Chondrocyte (in vitro differentiated cells): ENCODE results near the gene KRTCAP2. TPM values are rescaled to one million over a fixed set of nuclear protein-coding genes. Genes with fewer than 3 reads are reported as not detected.

ENCODE experiments used
- DNase-seq: peaks from one replicate; pipeline ENCODE4 v3.0.0; 2021; ENCODE audit warnings: mixed read lengths, low spot score
- H3K27ac Mint-ChIP-seq: one replicate; pipeline ENCODE4 v1.8.0; 2021; ENCODE audit warnings: mild to moderate bottlenecking, moderate library complexity, mixed read lengths; ENCODE audit not compliant: unreplicated experiment
- H3K27me3 Mint-ChIP-seq: 2 replicates; pipeline ENCODE4 v1.8.0; 2021; ENCODE audit warnings: low read depth, mixed read lengths
- H3K36me3 Mint-ChIP-seq: 2 replicates; pipeline ENCODE4 v1.8.0; 2021; ENCODE audit warnings: low read depth, mixed read lengths
- H3K4me1 Mint-ChIP-seq: 2 replicates; pipeline ENCODE4 v1.8.0; 2021; ENCODE audit warnings: low read depth, mild to moderate bottlenecking, mixed read lengths
- H3K4me3 Mint-ChIP-seq: one replicate; pipeline ENCODE4 v1.8.0; 2021; ENCODE audit warnings: mild to moderate bottlenecking, moderate library complexity, mixed read lengths; ENCODE audit not compliant: unreplicated experiment
- H3K9me3 Mint-ChIP-seq: 2 replicates; pipeline ENCODE4 v1.8.0; 2021; ENCODE audit warnings: low read depth, mixed read lengths
- CTCF ChIP-seq: fragments of 200-600 bp; sonication (generic); IDR thresholded peaks from 2 replicates; pipeline ENCODE4 v1.5.0; 2021; ENCODE audit warnings: antibody characterized with exemption, mild to moderate bottlenecking, moderate library complexity
- total RNA-seq: library from RNA; stranded (reverse); gene quantifications from 3 replicates; pipeline ENCODE4 v1.2.1, GENCODE V29; 2021

The KRTCAP2 gene
- total RNA-seq, 1 donor from 2014 or later = 159 TPM

DNA sequence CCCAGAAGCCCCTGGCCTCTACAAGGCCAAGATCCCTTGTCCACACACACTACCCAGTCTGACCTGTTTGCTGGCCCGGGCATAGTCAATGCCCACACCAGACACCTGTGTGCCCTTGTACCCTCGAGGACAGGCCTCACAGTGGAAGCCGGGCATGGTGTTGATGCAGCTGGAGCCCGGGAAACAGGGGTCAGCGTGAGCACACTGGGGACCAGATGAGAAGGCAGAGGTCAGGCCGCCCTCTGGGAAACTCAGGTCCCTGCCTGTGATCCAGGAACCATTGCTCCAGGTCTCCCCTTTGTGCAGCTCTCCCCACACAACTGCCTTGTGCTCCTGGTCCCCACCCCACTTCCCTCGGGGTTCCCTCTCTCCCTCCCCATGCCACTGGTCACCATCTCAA lies 29.1 kb upstream of the KRTCAP2 start:
- Mint-ChIP-seq H3K27ac (no peak overlapping the region), H3K4me3 (no peak overlapping the region), H3K36me3 (peaks cover 16% of the 10 kb centered on the region), H3K4me1 (peaks cover 11% of the 10 kb centered on the region), H3K27me3 (no peaks in the 10 kb centered on the region), H3K9me3 (no peaks in the 10 kb centered on the region)
- TF ChIP-seq CTCF = no peak
- DNase-seq = peak; percentile 74

DNA sequence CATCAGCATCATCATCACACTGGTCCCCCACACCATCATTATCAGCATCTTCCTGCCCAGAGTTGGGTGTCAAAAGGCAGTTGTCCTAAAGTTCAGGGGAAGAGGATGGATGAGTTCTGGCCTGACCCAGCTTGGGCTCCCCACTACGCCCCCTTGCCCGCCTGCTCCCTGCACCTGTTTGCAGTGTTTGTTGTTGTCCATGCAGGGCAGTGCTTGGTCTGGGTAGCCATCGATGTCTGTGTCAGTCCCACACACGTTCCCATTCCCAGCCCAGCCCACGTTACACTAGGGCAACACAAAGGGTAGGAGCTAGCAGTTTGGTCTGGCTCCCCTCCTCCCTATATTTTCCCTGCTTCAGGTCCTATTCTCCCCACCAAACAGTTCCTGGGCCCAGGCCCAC lies 27.8 kb upstream of the KRTCAP2 start:
- peak; percentile 72 for DNase-seq
- no peaks in the 10 kb centered on the region for H3K27me3 Mint-ChIP-seq
- H3K36me3 Mint-ChIP-seq = peaks cover 21% of the 10 kb centered on the region
- H3K4me1 Mint-ChIP-seq = peaks cover 6% of the 10 kb centered on the region
- H3K4me3 Mint-ChIP-seq = no peak overlapping the region
- TF ChIP-seq CTCF = no peak
- no peaks in the 10 kb centered on the region for H3K9me3 Mint-ChIP-seq
- no peak overlapping the region for H3K27ac Mint-ChIP-seq

- Mint-ChIP-seq H3K27ac (no peak overlapping the region), H3K4me3 (no peak overlapping the region), H3K4me1 (peaks cover 14% of the 10 kb centered on the region), H3K36me3 (peaks cover 21% of the 10 kb centered on the region), H3K9me3 (no peaks in the 10 kb centered on the region), H3K27me3 (no peaks in the 10 kb centered on the region)
- no peak for TF ChIP-seq CTCF
- peak; percentile 36 for DNase-seq
Observed at GRCh38 chr1:155199792-155200191, 26.7 kb upstream of the KRTCAP2 start.

DNA sequence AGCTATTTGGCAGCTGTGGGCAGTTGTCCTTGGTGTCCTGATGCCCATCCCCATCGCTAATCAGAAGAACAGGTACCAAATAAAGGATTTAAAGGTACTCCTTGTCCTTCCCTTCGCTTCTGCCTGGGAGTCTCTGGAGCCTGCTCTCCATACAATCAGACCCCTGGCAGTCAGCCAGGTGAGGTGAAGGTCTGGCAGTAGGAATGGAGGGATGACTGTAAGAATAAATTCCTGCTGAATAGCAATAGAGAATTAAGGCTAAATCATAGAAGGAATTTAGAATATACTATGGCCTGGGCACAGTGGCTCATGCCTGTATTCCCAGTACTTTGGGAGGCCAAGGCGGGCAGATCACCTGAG lies 25.4 kb upstream of the KRTCAP2 start:
- Mint-ChIP-seq H3K4me3 (no peak overlapping the region), H3K9me3 (no peaks in the 10 kb centered on the region), H3K4me1 (peaks cover 27% of the 10 kb centered on the region), H3K36me3 (peaks cover 19% of the 10 kb centered on the region), H3K27ac (no peak overlapping the region), H3K27me3 (no peaks in the 10 kb centered on the region)
- TF ChIP-seq CTCF = no peak
- peak; percentile 47 for DNase-seq

GRCh38 chr1:155197901-155198546 lies 24.9 kb upstream of the KRTCAP2 start:
- Mint-ChIP-seq H3K27me3 (no peaks in the 10 kb centered on the region), H3K27ac (no peak overlapping the region), H3K4me3 (no peak overlapping the region), H3K4me1 (peaks cover 32% of the 10 kb centered on the region), H3K36me3 (peaks cover 19% of the 10 kb centered on the region), H3K9me3 (no peaks in the 10 kb centered on the region)
- peak; percentile 67 for DNase-seq
- TF ChIP-seq CTCF = no peak
